Large intestine (tissue), 3 donors: Measurements from ENCODE around the gene ALG12. TPM values are rescaled to one million over a fixed set of nuclear protein-coding genes. Genes with fewer than 3 reads are reported as not detected.

Source experiments
- DNase-seq, 2 donors: peaks; one replicate each; pipeline versions ENCODE4 v3.0.0 to v3.0.0-alpha.2; 2013
- H3K27ac ChIP-seq: one replicate; pipeline ENCODE4 v1.5.1; 2013; ENCODE audit warnings: low read length
- H3K27me3 ChIP-seq: 2 replicates; pipeline ENCODE4 v1.6.1; 2013; ENCODE audit warnings: low read length; ENCODE audit not compliant: control insufficient read depth, insufficient read depth
- H3K36me3 ChIP-seq: 2 replicates; pipeline ENCODE4 v1.6.1; 2013; ENCODE audit warnings: low read length; ENCODE audit not compliant: control insufficient read depth, insufficient read depth
- H3K4me1 ChIP-seq: one replicate; pipeline ENCODE4 v1.6.1; 2013; ENCODE audit warnings: low read length; ENCODE audit not compliant: control insufficient read depth, insufficient read depth
- H3K4me3 ChIP-seq: one replicate; pipeline ENCODE4 v1.5.1; 2013; ENCODE audit warnings: low read length
- H3K9me3 ChIP-seq: one replicate; pipeline ENCODE4 v1.6.1; 2013; ENCODE audit warnings: mild to moderate bottlenecking, low read depth, low read length, moderate library complexity; ENCODE audit not compliant: control insufficient read depth
- WGBS: methylation state at CpG from one replicate; pipeline ENCODE4 v1.1.5; 2013; ENCODE audit warnings: low lambda C conversion rate; ENCODE audit not compliant: insufficient coverage; 5-methylcytosine and 5-hydroxymethylcytosine counted together
- polyA plus RNA-seq: library from polyadenylated mRNA; unstranded; fragments of 120-200 nt; gene quantifications from one replicate; pipeline ENCODE4 v1.2.1, GENCODE V29; 2013

The ALG12 gene
- polyA plus RNA-seq, 1 donor, result 27.8 TPM

- peaks cover 23% of the 10 kb centered on the region for H3K4me1 ChIP-seq
- peak overlapping the region; percentile 99 for H3K27ac ChIP-seq
- H3K27me3 ChIP-seq, result peaks cover 42% of the 10 kb centered on the region
- H3K36me3 ChIP-seq, result no peaks in the 10 kb centered on the region
- 50% methylated on average over 2 of the region's 10 CpGs for WGBS
- peak; percentile 72 to 89 for DNase-seq
- no peaks in the 10 kb centered on the region for H3K9me3 ChIP-seq
- H3K4me3 ChIP-seq, result no peak overlapping the region
These were observed 67.1 kb downstream of the ALG12 start for GRCh38 chr22:49850959-49851802.

Other genes starting within 250 kb of the ALG12 start
- gene BRD1, start 90.6 kb downstream of the ALG12 start, polyA plus RNA-seq, result 36.8 TPM
- gene ZBED4, start 64.6 kb downstream of the ALG12 start, polyA plus RNA-seq, result 13.3 TPM
- gene CRELD2, start 196 bp upstream of the ALG12 start, polyA plus RNA-seq, result 28.9 TPM
- 41.5 TPM for gene PIM3, start 42.3 kb upstream of the ALG12 start, polyA plus RNA-seq
- 0.31 TPM for gene IL17REL, start 94.3 kb upstream of the ALG12 start, polyA plus RNA-seq
- gene TTLL8, start 139.9 kb upstream of the ALG12 start, polyA plus RNA-seq, result not detected
- 0.57 TPM for gene MLC1, start 167.0 kb upstream of the ALG12 start, polyA plus RNA-seq
- gene MOV10L1, start 171.6 kb upstream of the ALG12 start, polyA plus RNA-seq, result 2.3 TPM